GM21526 (cell line): ENCODE results near the gene TBC1D22A.

Experiments used
- ATAC-seq: cut with Tn5 transposase; IDR thresholded peaks from one replicate; pipeline ENCODE4 v1.9.1; 2021; ENCODE audit warnings: moderate library complexity; ENCODE audit not compliant: unreplicated experiment, low FRiP score

Gene TBC1D22A

GRCh38 chr22:46917771-46918101, 155.3 kb downstream of the TBC1D22A start:
- ATAC-seq: no peak

DNA sequence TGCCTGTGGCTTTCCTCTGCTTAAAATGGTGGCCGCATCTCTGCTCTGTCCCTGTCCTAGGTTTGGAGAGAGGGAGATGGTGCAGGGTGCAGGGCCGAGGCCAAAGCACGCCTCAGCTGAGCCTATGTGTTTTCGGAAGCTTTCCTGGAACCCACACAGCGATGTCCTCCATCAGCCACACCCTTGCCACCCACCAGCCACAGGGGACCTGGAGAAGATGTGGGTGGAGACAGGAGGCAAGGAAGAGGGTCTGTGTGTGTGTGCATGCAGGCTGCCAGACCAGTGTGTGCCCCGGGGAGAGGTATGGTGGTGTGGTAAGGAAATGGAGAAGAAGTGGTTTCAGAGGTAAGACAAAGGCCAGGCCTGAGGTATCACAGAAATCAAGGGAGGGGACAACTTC, 155.7 kb downstream of the TBC1D22A start:
- no peak for ATAC-seq

DNA sequence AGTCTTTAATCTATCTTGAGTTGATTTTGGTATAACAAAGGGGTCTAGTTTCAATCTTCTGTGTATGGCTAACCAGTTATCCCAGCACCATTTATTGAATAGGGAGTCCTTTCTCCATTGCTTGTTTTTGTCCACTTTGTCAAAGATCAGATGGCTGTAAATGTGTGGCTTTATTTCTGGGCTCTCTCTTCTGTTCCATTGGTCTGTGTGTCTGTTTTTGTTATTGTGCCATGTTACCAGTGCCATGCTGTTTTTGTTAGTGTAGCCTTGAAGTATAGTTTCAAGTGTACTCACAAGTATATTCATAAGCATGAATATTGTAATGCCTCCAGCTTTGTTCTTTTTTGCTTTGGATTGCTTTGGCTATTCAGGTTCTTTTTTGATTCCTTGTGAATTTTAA, 159.6 kb downstream of the TBC1D22A start:
- no peak for ATAC-seq

- ATAC-seq: no peak
Observed at GRCh38 chr22:46923394-46923793, 160.9 kb downstream of the TBC1D22A start.

DNA sequence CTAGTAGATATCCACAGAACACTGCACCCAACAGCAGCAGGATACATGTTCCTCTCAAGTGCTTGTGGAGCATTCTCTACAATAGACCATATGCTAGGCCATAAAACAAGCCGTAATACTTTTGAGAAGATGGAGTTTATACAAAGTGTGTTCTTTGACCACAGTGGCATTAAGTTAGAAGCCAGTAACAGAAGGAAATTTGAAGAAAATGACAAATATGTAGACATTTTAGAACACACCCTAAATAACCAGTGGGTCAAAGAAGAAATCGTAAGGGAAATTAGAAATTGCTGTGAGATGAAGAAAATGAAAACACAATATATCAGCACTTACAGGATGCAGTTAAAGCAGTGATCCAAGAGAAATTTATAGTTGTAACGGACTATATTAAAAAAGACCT, 163.4 kb downstream of the TBC1D22A start:
- no peak for ATAC-seq

- ATAC-seq: no peak
Observed at GRCh38 chr22:46929046-46929709, 166.7 kb downstream of the TBC1D22A start.

DNA sequence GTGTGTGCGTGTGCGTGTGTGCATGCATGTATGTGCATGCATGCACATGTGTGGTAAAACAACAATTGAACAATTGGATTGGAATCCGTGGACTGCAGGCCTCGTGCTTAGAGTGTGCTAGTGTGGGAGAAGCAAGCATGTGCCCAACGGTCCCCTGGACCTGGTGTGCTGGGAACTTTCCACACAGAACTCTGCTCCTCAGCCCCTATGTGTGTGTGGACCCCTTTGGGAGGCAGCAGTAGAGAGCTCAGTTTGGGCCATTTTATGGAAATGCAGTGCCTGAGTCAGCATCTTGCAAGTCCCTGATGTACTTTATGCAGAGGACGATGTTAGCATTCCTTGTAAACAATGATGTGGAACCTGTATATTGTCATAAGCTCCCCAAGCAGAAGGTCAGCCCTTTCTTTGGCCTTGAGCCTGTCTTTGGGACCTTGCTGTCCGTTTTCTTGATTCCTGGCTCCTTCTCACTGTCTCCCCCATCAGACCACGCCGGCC, 167.3 kb downstream of the TBC1D22A start:
- no peak for ATAC-seq

- ATAC-seq: no peak
Observed at GRCh38 chr22:46931414-46931813, 169.0 kb downstream of the TBC1D22A start.

DNA sequence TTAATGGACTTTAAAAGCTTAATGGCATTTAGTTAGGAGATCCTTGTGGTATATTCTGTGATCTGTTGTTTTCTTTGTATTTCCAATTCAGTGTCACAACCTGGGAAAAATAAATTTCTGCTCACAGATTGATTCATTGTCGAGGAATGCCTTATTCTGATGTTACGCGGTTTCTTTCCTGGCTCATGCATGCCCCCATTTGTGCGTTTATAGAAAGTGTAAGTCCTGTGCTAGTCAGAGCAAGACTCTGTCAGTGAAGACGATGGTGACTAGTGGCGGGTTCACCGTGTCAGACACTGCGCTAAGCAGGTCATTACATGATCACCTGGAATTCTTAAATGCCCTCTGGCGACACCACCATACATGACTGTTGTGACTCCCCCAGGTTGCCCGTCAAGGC, 169.4 kb downstream of the TBC1D22A start:
- ATAC-seq: no peak

GRCh38 chr22:46933040-46933930, 170.8 kb downstream of the TBC1D22A start:
- ATAC-seq: no peak

DNA sequence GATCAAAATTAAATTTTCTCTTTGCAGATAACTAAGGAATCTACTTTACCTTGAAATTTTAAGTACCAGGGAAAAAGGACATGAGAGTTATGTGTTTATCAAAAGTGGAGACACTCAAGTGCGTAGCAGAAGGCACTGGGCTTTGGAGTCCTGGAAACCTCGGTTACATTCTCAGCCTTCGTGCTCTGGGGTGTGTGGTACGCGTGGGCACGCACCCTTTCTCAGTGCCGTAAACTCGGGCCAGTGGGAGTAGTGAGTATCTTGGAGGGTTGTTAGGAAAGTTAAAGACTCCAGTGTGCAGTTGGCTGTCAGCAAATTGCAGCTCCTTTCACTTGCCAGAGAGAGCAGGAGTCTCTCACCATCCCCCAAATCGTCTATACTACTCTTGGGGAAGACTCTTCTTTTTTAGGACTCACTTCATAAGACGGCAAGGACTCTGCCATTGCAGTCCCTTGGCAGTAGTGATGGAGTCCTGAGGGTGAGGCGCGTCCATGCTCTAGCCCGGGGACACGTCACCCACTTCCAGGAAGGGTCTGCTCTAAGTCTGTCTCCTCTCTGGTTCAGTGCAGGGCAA, 171.8 kb downstream of the TBC1D22A start:
- ATAC-seq: no peak

DNA sequence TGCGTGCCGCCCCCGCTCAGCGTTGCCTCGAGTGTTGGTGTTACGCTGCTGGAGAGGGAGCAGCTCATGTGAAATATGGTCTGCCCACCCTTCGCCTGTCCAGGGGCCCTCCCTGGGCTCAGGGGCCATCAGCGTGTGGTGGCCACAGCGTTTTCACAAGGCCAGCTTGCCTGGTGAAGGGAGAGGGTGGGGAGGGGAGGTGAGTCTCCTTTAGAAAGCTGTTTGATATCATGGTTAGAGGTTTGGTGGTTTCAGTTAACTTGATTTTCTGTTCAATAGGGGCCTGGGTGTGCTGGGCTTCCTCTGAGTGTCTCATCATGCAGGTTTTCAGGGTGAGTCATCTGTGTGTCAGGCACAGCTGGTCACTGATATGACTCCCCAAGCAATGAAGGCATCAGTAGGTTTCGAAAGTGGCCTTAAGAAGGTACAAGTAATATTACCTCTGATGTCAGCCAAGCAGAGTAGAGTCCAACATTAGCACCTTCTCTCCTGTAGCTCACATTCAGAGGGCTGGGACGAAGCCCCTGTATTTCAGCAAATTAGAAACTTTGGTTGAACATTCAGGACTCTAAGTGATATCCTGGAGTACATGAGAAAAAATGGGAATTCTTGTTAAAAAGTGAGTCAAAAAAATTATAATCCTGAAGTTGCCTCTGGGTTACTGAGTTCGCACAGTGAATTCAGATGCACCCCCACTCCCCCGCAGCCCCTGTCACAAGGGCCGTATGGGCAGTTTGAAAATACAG, 172.5 kb downstream of the TBC1D22A start:
- ATAC-seq: no peak

DNA sequence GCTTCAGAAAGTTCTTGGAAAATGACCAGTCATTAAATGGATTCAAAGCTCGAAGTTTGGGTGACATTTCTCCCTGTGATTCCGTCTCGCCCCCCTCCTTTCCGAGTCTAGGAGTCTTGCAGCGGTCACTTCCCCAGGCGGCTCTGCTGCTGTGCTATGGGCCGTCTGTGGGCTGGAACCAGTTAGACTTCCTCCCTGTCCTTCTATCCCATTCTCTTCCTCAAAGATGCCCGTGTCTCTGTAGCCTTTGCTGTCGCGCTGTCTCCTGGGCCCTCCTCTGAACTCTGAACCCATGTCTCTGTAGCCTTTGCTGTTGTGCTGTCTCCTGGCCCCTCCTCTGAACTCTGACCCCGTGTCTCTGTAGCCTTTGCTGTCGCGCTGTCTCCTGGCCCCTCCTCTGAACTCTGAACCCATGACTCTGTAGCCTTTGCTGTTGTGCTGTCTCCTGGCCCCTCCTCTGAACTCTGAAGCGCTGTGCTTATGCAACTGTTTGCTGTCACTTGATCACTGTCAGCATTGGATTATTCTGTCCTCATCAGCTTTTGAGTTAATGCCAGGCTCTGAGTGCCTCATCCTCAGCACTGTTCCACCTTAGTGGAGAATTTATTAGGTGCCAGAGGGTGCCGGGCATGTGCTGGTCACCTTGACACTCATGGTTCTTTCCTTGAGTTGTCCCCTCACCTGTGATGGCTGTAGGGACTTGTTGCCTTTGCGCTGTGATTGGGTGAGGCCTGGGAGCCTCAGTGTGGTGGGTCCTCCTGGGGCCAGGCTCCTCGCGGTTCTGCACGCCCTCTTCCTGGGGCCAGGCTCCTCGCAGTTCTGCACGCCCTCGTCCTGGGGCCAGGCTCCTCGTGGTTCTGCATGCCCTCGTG, 173.3 kb downstream of the TBC1D22A start:
- ATAC-seq: no peak

- no peak for ATAC-seq
Observed at GRCh38 chr22:46936378-46936903, 174.0 kb downstream of the TBC1D22A start.

DNA sequence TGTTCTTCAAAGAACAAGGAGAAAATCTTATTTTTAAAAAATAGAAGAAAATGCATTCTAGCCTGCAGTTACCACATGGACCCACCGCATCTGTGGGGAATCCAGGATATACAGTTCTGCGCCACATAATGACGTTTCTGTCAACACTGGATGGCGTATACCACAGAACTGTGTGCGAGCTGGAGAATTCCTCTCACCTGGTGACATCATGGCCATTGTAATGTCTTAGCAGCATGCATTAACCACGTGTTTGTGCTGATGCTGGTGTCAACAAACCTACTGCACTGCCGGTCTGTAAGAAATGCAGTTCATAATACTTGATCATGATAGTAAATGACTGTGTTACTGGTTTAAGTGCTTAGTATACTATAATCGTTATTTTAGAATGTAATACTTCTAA, 174.7 kb downstream of the TBC1D22A start:
- no peak for ATAC-seq

GRCh38 chr22:46937939-46938338, 175.5 kb downstream of the TBC1D22A start:
- ATAC-seq: no peak

DNA sequence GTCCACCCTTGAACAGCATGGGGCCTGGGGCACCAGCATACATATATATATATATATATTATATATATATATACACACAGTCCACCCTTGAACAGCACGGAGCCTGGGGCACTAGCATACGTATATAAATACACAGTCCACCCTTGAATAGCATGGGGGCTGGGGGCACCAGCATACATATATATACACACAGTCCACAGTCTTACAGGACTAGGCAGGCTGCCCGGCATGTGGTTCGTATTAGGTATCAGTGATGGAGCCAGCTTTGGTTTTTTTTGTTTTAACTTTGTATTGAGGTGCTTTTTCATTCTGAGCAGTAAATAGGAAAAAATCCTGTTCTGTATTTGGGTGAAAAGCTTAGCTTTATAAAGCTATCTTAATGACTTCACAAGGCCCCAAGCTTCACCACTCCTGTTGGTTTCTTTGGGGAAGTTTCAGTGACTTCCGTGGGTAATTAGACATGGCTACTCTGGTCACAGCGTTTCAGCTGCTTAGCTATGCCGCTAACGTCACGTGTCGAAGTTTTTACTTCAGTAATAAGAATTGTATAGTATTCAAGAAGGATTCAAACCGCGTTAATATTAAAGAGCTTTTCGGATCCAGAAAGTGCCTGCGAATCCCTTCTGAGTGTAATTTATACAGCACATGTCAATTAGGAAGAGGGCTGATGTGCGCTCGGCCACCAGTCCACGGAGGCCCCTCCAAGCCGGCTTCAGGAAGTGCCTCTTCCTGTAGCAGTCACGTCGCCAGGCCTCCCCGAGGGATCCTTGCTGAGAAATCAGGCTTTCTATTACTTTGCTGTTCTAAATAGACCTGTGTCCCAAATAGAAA, 179.7 kb downstream of the TBC1D22A start:
- no peak for ATAC-seq

DNA sequence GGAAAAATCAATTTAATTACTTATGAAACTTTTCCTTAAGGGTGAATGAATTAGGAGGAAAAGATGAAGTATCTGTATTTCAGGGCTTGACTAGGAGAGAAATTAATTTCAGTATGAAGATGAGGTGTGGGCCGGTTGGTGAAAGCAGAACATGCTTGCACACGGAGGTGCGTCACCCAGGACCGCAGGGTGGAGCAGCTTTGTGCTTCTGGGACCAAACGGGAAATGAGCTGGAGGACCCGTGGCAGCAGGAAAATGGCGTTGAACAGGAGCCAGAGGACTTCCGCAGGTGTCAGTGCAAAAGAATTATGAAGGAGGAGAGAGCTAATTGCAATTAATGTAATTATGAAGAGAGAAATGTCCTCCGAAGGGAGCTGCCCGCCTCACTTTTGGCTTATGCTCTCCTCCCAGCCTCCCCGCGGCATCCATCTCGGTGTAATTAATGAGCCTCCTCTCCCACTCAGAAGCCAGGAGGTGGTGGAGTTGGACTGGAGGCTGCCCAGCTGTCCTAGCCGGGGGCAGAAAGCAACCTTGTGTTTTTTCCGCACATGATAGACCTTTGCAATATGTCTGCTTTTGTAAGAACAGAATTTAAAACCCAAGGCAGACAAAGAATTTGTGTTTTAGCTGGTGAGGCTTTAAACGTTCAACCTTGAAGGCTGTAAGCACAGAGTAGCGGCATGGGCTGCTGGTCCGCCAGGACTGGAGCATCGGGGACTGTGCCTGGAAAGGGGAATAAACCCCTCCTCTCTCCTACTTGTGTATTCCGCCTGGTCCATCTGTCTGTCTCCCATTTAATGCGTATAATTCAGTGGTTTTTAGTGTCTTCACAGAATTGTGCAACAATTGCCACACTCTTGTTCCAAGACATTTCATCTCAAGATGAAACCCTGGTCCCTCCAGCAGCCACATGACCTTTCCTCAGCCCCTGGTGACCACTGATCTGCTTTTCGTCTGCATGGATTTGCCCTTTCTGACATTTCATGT, 180.6 kb downstream of the TBC1D22A start:
- ATAC-seq: no peak
